GM18505 (cell line): ENCODE data around the gene PNPLA2.
A peak's percentile ranks its signal among the peaks of the same experiment; 100 is the strongest.

Experiments
- ATAC-seq: cut with Tn5 transposase; IDR thresholded peaks from one replicate; pipeline ENCODE4 v1.9.1; 2021; ENCODE audit not compliant: unreplicated experiment
- POLR2A ChIP-seq: IDR thresholded peaks from 4 replicates; pipeline ENCODE4 v1.6.1; 2011; ENCODE audit warnings: borderline replicate concordance; ENCODE audit not compliant: insufficient read depth, insufficient read length; ENCODE audit errors: extremely low read depth

PNPLA2 gene

DNA sequence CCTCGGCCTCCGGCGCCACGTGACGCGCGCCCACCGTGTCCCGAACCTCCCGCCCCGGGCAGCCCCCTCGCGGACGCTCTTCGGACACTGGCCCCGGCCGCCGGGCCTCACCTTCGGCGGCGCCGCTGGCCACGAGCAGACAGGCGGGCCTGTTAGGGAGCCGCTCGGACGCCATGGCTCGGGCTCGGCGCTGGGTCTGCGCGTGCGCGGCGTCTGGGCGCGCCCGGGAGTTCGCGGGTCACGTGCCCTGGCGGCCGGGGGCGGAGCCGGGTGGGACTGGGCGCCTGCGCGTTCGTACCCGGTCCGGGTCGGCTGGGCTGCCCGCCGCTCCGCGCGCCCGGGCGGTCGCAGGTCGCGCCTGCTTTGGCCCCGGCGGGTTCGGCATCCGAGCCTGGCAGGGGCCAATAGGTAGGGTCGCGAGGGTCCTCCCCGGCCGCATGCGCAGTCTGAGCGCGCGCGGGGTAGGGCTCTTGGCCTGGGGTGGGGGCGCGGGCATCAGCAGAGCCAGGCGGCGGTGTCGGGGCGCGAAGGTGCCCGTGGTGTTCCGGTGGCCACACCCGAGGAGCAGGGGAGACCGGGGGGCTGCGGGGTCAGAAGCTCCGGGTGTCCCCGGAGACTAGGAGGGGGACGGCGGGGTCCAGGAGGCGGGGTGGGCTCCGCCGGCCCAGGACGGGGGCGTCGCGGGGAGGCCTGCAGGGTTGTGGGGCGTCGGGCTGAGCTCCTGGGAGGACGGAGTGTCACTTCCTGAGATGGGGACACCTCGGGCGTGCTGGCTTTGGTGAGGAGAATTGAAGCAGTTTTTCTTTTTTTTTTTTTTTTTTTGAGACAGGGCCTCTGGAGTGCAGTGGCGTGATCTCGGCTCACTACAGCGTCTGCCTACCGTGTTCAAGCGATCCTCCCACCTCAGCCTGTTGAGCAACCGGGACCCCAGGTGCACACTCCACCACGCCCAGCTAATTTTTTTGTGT lies 41.1 kb upstream of the PNPLA2 start, which contains the start of gene GATD1:
TSS of gene GATD1 (minus strand) at position 200 of the 968 bp plus-strand sequence. CDS start at position 175, 25 bp downstream.
- peak; percentile 93 for TF ChIP-seq POLR2A
- ATAC-seq: peak; percentile 75

DNA sequence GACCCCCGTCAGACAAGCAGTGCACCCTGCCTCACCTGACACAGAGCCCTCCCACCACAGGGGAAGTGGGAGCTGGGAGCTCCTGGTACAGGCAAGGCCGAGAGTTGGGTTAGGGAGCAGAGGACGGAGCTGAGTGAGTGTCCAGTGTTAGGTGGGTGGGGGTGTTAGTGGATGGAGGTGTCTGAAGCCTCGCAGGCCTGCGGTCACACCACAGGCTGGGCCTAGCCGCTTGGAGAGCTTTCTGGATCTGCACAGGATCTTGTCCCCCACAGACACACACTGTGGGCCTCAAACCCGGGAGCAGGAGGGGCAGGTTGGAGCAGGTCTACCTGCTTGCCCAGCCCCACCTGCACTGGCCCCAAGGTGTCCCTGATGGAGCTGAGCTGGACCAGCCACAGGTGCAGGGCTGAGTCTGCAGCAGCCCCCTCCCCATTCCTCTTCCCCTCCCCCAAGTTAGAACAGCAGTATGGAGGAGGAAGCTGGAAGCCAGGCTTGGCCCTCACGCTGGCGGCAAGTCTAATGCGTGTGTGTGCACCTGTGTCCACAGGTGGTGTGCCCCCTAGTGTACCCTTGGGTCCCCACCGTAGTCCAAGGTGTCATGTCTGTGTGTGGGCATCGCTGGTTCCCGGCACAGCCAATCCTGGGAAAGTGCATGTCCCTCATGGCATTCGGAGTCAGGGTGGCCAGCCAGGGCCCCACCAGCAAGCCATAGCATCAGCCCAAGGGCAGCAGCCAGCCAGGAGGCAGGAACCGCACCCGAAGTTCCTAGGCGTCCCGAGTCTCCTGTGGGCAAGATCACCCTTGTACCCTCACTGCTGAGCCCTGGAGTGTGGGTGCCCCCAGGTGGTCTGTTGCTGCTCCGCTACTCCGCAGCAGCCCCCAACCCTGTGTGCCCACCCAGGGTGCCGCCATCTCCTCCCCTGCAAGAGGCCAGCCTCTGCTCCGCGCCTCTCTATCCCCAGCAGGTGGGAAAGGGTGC lies 39.4 kb upstream of the PNPLA2 start:
- ATAC-seq: no peak
- no peak for TF ChIP-seq POLR2A

DNA sequence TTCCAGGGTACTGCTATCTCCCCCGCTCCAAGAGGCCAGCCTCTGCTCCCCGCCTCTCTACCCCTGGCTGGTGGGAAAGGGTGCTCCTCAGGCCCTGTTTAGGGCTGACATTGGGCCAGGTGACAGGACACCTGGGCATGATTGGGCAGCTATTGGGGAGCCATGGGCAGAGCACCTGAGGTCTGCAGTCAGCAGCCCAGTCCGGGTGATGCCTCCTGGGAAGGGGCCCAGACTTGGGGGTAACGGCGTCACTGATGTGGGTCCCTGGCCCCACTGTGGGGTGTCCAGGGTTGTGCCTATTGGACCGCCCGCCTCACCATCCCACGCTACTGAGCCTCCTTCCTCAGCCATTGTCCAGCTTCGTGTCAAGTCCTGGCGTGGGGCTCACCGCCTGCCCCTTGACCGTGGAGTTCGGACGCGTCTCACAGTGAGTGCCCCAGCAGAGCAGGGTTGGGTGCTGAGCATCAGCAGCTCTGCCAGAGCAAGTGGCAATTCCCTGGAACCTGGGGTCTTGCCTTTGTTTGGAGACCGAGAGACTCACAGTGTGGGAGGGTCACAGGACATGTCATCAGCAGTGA lies 38.7 kb upstream of the PNPLA2 start:
- no peak for ATAC-seq
- no peak for TF ChIP-seq POLR2A

DNA sequence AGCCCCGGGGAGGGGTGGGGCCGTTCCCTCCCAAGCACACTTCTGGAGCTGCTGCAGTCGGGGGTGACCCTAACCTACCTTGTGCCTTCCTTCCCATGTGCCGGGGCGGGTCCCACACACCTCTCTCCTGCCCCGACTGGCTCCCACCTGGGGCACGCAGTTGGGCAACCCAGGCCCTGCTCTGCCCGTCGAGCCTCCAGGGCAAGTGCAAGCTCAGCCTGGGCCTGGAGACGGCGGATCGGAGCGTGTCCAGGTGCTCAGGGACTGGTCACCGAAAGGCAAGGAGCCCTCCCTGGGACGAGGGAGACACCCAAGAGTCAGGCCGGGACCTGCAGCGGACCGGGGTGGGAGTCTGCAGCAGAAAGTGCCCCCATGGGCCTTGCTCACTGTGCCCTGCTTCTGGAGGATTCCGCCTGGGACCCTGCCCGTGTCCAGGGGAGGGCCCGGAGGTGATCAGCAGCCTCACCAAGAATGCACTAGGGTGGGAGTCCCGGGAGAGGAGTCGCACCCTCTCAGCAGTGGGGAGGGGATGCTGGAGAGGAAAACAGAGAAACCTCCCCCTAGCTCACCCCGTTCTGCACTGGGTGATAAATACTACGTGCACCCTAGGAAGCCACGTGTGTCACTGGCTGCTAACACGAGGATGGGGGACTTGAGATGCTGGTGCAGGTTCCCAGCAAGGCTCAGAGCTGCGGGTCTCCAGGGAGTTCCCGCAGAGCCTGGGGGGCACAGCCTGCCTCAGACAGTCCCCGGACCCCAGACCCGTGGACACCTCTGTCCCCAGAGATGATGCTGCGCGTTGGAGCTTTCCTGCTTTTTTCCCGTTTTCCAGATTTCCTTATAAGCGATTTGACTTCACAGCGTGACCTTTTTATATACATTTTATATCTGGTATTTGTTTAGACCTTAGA lies 36.2 kb upstream of the PNPLA2 start:
- ATAC-seq: no peak
- TF ChIP-seq POLR2A: no peak

DNA sequence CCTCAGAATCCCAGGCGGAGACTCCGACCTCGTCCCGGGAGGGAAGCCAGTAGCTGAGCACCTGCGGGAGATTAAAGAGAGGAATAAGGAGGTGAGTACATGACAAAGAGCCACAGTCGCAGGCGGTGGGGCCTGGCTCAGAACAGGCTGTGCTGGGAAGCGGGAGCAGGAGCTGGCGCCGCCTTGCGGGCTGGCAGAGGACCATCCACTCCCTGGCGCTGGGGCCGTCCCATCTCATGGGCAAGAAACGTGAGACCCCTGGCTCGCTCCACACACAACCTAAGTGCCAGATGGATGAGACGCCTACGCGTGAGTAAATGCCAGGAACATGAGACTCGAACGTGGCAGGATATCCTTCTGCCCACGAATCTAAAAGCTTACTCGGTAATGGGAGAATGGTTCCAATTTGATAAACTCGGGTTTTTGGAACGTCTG lies 35.1 kb upstream of the PNPLA2 start:
- TF ChIP-seq POLR2A: no peak
- no peak for ATAC-seq

DNA sequence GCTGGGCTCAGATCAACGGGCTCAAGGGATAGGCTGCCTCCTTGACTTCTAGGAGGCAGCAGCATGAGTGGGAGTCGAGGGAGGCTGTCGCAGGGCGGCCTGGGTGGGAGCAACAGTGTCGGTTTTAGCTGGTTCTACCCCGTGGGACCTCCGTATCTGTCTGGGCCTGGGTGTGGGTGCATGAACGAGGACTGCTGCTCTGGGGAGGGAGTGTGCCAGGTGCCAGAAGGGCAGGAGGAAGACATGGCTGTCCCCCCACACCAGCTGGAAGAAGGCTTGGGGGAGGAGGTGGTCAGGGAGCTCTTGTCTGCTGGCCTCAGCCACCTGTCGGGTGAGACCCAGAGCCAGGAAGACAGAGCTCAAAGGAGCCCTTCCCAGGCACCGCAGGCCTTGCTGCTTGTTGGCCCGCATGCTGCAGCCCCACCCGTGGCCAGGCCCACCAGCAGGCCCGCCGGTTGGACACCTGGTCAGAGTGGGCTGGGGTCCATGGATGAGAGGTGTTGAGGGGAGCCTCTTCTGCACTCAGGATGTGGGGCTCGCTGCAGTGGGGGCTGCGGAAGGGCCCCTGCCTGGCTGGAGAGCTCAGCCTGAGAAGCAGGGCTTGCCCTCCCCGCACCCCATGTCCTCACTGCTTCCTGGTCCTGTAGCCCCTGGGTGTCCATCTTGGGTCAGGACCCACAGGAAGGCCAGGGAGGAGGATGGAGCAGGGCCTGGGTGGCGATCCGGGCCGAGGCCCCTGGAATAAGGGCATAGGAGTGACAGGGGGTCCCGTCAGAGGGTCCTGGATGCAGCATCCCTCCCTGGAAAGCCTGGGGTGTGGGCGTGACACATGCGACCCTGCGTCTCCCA lies 32.3 kb upstream of the PNPLA2 start:
- peak; percentile 8 for TF ChIP-seq POLR2A
- no peak for ATAC-seq

DNA sequence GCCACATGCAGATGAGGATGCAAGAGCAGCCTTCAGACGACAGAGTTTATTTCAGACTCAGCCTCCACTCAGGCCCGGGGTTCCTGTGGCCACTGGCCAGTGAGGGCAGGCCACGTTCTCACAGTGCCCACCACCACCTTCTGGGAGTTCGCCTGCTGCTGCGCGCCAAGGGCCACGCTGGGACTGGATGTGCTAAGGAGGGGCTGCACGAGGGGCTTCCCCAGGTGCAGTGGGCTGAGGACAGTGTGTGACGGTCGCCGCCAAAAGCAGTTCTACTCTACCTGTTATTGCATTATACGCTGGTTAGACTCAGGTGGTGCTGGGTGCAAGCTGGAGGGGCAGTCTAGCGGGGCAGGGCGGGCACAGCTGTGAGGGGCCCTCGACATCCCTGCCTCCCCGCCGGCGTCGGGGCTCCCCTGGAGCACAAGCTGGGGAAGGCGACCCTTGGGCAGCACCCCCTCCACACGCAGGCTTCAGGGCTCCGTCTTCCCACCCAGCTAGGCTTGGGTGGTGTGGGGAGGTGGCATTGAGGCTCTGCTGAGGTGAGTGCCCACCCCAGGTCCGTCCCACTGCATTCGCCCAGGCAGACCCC lies 31.5 kb upstream of the PNPLA2 start:
- no peak for TF ChIP-seq POLR2A
- ATAC-seq: no peak

DNA sequence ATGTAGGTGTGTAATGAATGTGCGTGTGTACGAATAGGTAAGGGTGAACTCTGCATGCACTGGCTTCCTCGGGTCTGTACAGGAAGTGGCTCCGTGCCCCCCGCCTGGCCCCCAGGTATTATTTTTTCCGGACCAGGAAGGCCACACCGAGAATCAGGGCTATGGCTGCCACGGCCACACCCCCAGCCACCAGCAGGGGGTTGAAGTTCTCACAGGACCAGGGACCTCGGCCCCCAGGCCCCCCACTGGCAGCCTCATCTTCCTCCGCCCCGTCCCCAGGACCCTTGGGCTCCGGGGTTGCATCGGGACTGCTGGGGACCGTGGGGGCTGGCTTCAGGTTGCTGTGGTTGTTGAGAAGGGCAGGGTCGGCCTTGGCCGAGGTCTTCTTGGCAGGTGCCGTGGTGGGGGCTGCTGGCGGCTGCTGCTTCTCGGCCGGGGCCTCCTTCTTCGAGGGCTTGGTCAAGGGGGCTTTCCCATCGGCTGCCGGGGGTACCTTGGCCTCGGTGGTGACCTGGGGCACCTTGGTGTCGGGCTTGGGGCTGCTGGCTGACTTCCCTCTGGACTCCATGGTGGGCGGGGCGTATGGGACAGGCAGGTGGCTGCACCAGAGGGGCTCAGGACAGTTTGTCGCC lies 30.6 kb upstream of the PNPLA2 start:
- no peak for TF ChIP-seq POLR2A
- no peak for ATAC-seq

DNA sequence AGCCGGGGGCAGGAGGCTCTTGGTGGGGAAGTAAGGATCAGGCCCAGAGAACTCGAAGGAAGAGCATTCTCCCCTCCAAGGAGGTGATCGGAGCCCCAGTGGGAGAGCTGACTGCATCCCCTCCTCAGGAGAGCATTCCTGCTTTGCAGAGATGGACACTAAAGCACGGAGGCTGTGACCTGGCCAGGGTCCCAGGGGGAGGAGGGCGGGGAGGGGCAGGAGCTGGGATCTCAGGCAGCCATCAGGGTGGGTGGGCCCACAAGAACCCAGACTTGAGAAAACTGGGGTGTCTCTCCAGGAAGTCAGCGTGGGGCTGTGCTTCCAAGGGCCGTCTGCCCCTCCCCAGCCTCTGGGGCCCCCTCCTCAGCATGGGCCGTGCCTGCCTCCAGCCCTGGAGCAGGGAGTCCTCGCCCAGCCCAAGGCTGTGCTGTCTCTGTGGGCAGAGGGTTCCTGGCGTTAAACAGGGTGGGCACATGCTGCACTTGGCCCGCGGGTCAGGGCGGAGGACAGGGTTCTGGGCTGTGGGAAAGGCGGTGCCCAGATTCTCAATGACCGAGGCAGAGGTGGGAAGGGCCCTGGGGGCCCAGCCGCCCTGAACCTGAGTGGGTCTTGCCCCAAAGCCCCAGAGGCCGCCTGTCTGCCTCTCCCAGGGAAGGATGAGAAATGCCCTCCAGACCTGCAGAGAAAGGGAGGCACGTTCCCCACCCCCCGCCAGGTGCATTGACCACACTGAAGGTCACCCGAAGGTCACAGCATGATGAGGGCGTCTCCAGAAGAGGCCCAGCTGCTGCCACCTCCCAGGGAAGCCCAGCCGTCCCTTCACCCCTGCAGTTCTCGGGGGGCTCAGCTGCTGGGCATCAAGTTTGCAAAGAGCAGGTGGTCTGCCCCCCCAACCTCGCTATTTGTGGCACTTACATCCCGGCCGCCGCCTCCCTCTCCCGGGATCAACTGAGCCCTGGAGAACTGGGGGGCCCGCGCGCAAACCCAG lies 29.5 kb upstream of the PNPLA2 start:
- no peak for ATAC-seq
- TF ChIP-seq POLR2A: no peak
